Measurements from ENCODE around the gene LEKR1.
A peak's percentile ranks its signal among the peaks of the same experiment; 100 is the strongest.

The LEKR1 gene

GRCh38 chr3:157086060-157086750 is 260.1 kb downstream of the LEKR1 start:
- no peaks in the 10 kb centered on the region for H3K27me3 ChIP-seq (ENCODE audit: insufficient read depth, low read depth, severe bottlenecking)
- TF ChIP-seq CTCF (IDR thresholded peaks at IDR 0.05; ENCODE audit: low read depth, low read length): no peak
- H3K27ac ChIP-seq: no peak overlapping the region
- no peak overlapping the region for H3K4me3 ChIP-seq (ENCODE audit: low read depth, low read length)
- H3K9me3 ChIP-seq (ENCODE audit: severe bottlenecking): no peaks in the 10 kb centered on the region
- H3K36me3 ChIP-seq: no peaks in the 10 kb centered on the region
- no peak for DNase-seq

- TF ChIP-seq CTCF (IDR thresholded peaks at IDR 0.05; ENCODE audit: low read depth, low read length): no peak
- no peak overlapping the region for H3K27ac ChIP-seq
These were observed 260.6 kb downstream of the LEKR1 start for GRCh38 chr3:157086775-157087174.

GRCh38 chr3:157087373-157087772 is 261.2 kb downstream of the LEKR1 start:
- Histone ChIP-seq H3K36me3 (no peaks in the 10 kb centered on the region), H3K27me3 (ENCODE audit: insufficient read depth, low read depth, severe bottlenecking) (no peaks in the 10 kb centered on the region), H3K4me3 (ENCODE audit: low read depth, low read length) (no peak overlapping the region), H3K27ac (no peak overlapping the region), H3K9me3 (ENCODE audit: severe bottlenecking) (no peaks in the 10 kb centered on the region)
- no peak for TF ChIP-seq CTCF (IDR thresholded peaks at IDR 0.05; ENCODE audit: low read depth, low read length)
- DNase-seq: no peak

More at GRCh38 chr3:157086775-157087174, 260.6 kb downstream of the LEKR1 start:
- Histone ChIP-seq H3K9me3 (ENCODE audit: severe bottlenecking) (no peaks in the 10 kb centered on the region), H3K4me3 (ENCODE audit: low read depth, low read length) (no peak overlapping the region), H3K36me3 (no peaks in the 10 kb centered on the region), H3K27me3 (ENCODE audit: insufficient read depth, low read depth, severe bottlenecking) (no peaks in the 10 kb centered on the region)
- no peak for DNase-seq

GRCh38 chr3:157087780-157088600 is 261.8 kb downstream of the LEKR1 start:
- no peaks in the 10 kb centered on the region for H3K36me3 ChIP-seq
- no peak for TF ChIP-seq CTCF (IDR thresholded peaks at IDR 0.05; ENCODE audit: low read depth, low read length)
- peak overlapping the region; percentile 52 for H3K4me3 ChIP-seq (ENCODE audit: low read depth, low read length)
- no peaks in the 10 kb centered on the region for H3K27me3 ChIP-seq (ENCODE audit: insufficient read depth, low read depth, severe bottlenecking)
- H3K27ac ChIP-seq: peak overlapping the region; percentile 97
- no peaks in the 10 kb centered on the region for H3K9me3 ChIP-seq (ENCODE audit: severe bottlenecking)
- DNase-seq: no peak

GRCh38 chr3:157088601-157089454 is 262.7 kb downstream of the LEKR1 start:
- H3K27me3 ChIP-seq (ENCODE audit: insufficient read depth, low read depth, severe bottlenecking): no peaks in the 10 kb centered on the region
- peak overlapping the region; percentile 97 for H3K27ac ChIP-seq
- DNase-seq: peak; percentile 97
- H3K9me3 ChIP-seq (ENCODE audit: severe bottlenecking): no peaks in the 10 kb centered on the region
- H3K4me3 ChIP-seq (ENCODE audit: low read depth, low read length): peak overlapping the region; percentile 52
- 0 out of 2 replicates have a peak, but pooled peaks have one; percentile 27 for TF ChIP-seq CTCF (IDR thresholded peaks at IDR 0.05; ENCODE audit: low read depth, low read length)
- H3K36me3 ChIP-seq: no peaks in the 10 kb centered on the region

Data from WERI-Rb-1 (cell line).